ENCODE data around the gene TEKT5. TPM values are rescaled to one million over a fixed set of nuclear protein-coding genes. Genes with fewer than 3 reads are reported as not detected.
A peak's percentile ranks its signal among the peaks of the same experiment; 100 is the strongest.

TEKT5 gene
- total and polyA plus RNA-seq, 9 of the 15 experiments (the other 6 are each of a cell fraction or from before 2014, with no cell fraction given): 0.10 to 0.19 TPM; not detected in 7

DNA sequence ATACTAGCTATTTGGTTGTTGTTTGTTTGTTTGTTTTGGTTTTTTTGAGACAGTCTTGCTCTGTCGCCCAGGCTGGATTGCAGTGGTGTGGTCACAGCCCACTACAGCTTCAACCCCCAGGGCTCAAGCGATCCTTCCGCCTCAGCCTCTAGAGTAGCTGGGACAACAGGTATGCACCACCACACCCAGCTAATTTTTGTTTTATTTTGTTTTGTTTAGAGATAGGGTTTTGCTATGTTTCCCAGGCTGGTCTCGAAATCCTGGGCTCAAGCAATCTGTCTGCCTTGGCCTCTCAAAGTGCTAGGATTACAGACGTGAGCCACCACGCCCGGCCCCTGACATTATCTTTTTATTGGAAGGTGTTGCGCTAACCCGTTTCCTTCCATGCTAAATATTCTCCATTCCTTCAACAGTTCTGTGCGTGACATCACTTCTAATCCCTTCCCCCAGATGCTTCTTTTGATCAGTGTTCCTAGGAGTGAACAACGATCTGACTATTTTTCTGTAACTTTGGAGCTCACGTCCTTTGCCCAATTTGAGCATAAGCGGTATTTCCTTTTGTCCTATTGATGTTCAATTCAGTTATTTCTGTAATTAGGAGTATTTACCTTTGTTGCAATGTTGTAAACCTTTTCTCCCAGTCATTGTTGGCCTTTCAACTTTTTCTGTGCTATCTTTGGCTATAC, 84.1 kb downstream of the TEKT5 start:
- ChIA-PET POLR2A (interaction anchor here (0.6 to 1.0 kb wide), 2 partner anchors 19 to 29 kb away, joined by 3 to 5 read pairs; no protein-coding TSS in a partner anchor), CTCF (ENCODE audit: low intra/inter-chr PET ratio) (no interaction called here)
- Histone ChIP-seq H2AFZ (ENCODE audit: low read depth, low read length) (no peak overlapping the region), H3K79me2 (ENCODE audit: control insufficient read depth, insufficient read depth, low read length) (no peaks in the 10 kb centered on the region), H3K27me3 (ENCODE audit: control insufficient read depth in 2 of 2, insufficient read depth in 2 of 2, low read length in 2 of 2) (peaks cover 11 to 30% of the 10 kb centered on the region in 2 experiments; a peak in 4 of 5 replicates), H3K4me3 (no peak overlapping the region), H3K27ac (ENCODE audit: extremely low read depth, low read depth, low read length) (no peak overlapping the region), H4K20me1 (replicated peaks; ENCODE audit: control insufficient read depth, insufficient read depth, low read length) (peaks cover 5% of the 10 kb centered on the region; the same call in 1 of the 2 replicates), H3K4me2 (ENCODE audit: insufficient read depth, low read length) (no peak overlapping the region), H3K9ac (ENCODE audit: insufficient read depth in 1 of 2, low read depth in 2 of 2, low read length in 2 of 2) (no peak overlapping the region), H3K4me1 (replicated peaks in 1 of 2; ENCODE audit: control insufficient read depth in 2 of 2, insufficient read depth in 2 of 2, low read length in 2 of 2) (no peaks in the 10 kb centered on the region; a peak in 1 of 5 replicates), H3K9me3 (replicated peaks; ENCODE audit: control insufficient read depth, insufficient read depth, low read depth, low read length) (no peaks in the 10 kb centered on the region), H3K36me3 (ENCODE audit: control insufficient read depth, insufficient read depth, low read length) (no peaks in the 10 kb centered on the region), H3K9me1 (ENCODE audit: control insufficient read depth, insufficient read depth, low read length) (no peaks in the 10 kb centered on the region)
- ATAC-seq (no peak), DNase-seq (ENCODE audit: extremely low read depth in 1 of 4, low spot score in 3 of 4) (no peak), FAIRE-seq (peak; percentile 70)
- TF ChIP-seq TARDBP (IDR thresholded peaks at IDR 0.05) (no peak), POLR2A (conservative IDR thresholded peaks at IDR 0.05) (no peak), GTF2A2 (tag; IDR thresholded peaks at IDR 0.05) (no peak), FOXM1 (IDR thresholded peaks at IDR 0.05; ENCODE audit: low read depth) (no peak), FOXM1 (CRISPR knock-in tag; IDR thresholded peaks at IDR 0.05; ENCODE audit: low read depth) (no peak), HNRNPLL (IDR thresholded peaks at IDR 0.05; ENCODE audit: low read depth, low read length, poor library complexity, severe bottlenecking) (no peak), NCOA4 (IDR thresholded peaks at IDR 0.05; ENCODE audit: partially characterized antibody) (no peak), RBBP5 (IDR thresholded peaks at IDR 0.05; ENCODE audit: borderline replicate concordance, insufficient read depth, low read length, poor library complexity, severe bottlenecking) (no peak), CBFB (CRISPR knock-in tag; IDR thresholded peaks at IDR 0.05) (no peak), ESRRB (CRISPR knock-in tag; IDR thresholded peaks at IDR 0.05; ENCODE audit: borderline replicate concordance) (no peak)
- TF ChIP-seq, protein P1, sequence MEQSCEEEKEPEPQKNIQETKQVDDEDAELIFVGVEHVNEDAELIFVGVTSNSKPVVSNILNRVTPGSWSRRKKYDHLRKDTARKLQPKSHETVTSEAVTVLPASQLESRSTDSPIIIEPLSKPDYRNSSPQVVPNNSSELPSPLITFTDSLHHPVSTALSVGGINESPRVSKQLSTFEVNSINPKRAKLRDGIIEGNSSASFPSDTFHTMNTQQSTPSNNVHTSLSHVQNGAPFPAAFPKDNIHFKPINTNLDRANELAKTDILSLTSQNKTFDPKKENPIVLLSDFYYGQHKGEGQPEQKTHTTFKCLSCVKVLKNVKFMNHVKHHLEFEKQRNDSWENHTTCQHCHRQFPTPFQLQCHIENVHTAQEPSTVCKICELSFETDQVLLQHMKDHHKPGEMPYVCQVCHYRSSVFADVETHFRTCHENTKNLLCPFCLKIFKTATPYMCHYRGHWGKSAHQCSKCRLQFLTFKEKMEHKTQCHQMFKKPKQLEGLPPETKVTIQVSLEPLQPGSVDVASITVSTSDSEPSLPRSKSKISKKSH (CRISPR knock-in tag; IDR thresholded peaks at IDR 0.05): no peak
- TF ChIP-seq, protein P2, sequence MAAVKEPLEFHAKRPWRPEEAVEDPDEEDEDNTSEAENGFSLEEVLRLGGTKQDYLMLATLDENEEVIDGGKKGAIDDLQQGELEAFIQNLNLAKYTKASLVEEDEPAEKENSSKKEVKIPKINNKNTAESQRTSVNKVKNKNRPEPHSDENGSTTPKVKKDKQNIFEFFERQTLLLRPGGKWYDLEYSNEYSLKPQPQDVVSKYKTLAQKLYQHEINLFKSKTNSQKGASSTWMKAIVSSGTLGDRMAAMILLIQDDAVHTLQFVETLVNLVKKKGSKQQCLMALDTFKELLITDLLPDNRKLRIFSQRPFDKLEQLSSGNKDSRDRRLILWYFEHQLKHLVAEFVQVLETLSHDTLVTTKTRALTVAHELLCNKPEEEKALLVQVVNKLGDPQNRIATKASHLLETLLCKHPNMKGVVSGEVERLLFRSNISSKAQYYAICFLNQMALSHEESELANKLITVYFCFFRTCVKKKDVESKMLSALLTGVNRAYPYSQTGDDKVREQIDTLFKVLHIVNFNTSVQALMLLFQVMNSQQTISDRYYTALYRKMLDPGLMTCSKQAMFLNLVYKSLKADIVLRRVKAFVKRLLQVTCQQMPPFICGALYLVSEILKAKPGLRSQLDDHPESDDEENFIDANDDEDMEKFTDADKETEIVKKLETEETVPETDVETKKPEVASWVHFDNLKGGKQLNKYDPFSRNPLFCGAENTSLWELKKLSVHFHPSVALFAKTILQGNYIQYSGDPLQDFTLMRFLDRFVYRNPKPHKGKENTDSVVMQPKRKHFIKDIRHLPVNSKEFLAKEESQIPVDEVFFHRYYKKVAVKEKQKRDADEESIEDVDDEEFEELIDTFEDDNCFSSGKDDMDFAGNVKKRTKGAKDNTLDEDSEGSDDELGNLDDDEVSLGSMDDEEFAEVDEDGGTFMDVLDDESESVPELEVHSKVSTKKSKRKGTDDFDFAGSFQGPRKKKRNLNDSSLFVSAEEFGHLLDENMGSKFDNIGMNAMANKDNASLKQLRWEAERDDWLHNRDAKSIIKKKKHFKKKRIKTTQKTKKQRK (IDR thresholded peaks at IDR 0.05; ENCODE audit: borderline replicate concordance, low read depth, low read length): no peak
- intact Hi-C loops (cut with micrococcal nuclease) (no loop called here), in situ Hi-C loops (cut with MboI) (no loop called here)
- 8% methylated on average over 13 of the region's 13 CpGs for WGBS (ENCODE audit: insufficient coverage, low coverage, missing lambda C conversion rate)
- BruUV-seq (replicated peaks): no TSS peak
